ENCODE measurements around the gene LAMC2.
A peak's percentile ranks its signal among the peaks of the same experiment; 100 is the strongest.

Gene LAMC2

GRCh38 chr1:183290628-183291027 lies 104.6 kb downstream of the LAMC2 start:
- no peak overlapping the region for H3K4me3 ChIP-seq (ENCODE audit: low read length)
- H3K4me1 ChIP-seq (ENCODE audit: control insufficient read depth, insufficient read depth, low read length): peaks cover 17% of the 10 kb centered on the region
- no peaks in the 10 kb centered on the region for H3K9me3 ChIP-seq (ENCODE audit: control insufficient read depth, low read length)
- DNase-seq (ENCODE audit: low read depth): no peak
- H3K27me3 ChIP-seq (replicated peaks; ENCODE audit: control insufficient read depth, insufficient read depth, low read length): no peaks in the 10 kb centered on the region
- no peak overlapping the region for H3K9ac ChIP-seq (ENCODE audit: low read length)
- H3K36me3 ChIP-seq (ENCODE audit: control insufficient read depth, insufficient read depth, low read length, severe bottlenecking): no peaks in the 10 kb centered on the region

- H3K9ac ChIP-seq (ENCODE audit: low read length): peak overlapping the region; percentile 31
- no peaks in the 10 kb centered on the region for H3K9me3 ChIP-seq (ENCODE audit: control insufficient read depth, low read length)
- DNase-seq (ENCODE audit: low read depth): no peak
- no peaks in the 10 kb centered on the region for H3K27me3 ChIP-seq (replicated peaks; ENCODE audit: control insufficient read depth, insufficient read depth, low read length)
- H3K4me1 ChIP-seq (ENCODE audit: control insufficient read depth, insufficient read depth, low read length): peaks cover 17% of the 10 kb centered on the region
- H3K4me3 ChIP-seq (ENCODE audit: low read length): no peak overlapping the region
- no peaks in the 10 kb centered on the region for H3K36me3 ChIP-seq (ENCODE audit: control insufficient read depth, insufficient read depth, low read length, severe bottlenecking)
Measured at GRCh38 chr1:183291216-183291762, 105.2 kb downstream of the LAMC2 start.

- no peaks in the 10 kb centered on the region for H3K9me3 ChIP-seq (ENCODE audit: control insufficient read depth, low read length)
- peak; percentile 38 for DNase-seq (ENCODE audit: low read depth)
- H3K4me1 ChIP-seq (ENCODE audit: control insufficient read depth, insufficient read depth, low read length): peaks cover 16% of the 10 kb centered on the region
- H3K27me3 ChIP-seq (replicated peaks; ENCODE audit: control insufficient read depth, insufficient read depth, low read length): no peaks in the 10 kb centered on the region
- no peaks in the 10 kb centered on the region for H3K36me3 ChIP-seq (ENCODE audit: control insufficient read depth, insufficient read depth, low read length, severe bottlenecking)
- H3K9ac ChIP-seq (ENCODE audit: low read length): peak overlapping the region; percentile 31
- no peak overlapping the region for H3K4me3 ChIP-seq (ENCODE audit: low read length)
Measured at GRCh38 chr1:183291802-183292514, 105.9 kb downstream of the LAMC2 start.

DNA sequence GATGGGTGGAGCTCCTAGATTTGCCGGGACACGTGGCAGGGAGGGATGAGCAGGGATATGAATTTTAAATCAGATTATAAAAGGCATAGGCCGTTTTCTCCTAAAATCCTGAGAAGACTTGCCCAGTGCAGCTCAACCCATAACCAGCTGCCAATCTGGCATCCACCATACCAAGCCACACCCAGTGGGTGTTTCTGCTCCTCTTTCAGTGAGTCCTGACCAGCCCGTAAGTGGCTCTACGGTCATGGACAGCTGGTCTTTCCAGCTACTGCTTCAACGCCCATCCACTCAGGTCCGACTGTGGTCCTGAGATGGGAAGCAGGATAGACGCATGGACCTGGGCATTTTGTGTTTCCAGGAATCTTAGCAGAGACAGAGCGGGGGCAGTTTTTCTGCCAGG lies 107.2 kb downstream of the LAMC2 start:
- H3K27me3 ChIP-seq (replicated peaks; ENCODE audit: control insufficient read depth, insufficient read depth, low read length): no peaks in the 10 kb centered on the region
- no peak for DNase-seq (ENCODE audit: low read depth)
- H3K4me1 ChIP-seq (ENCODE audit: control insufficient read depth, insufficient read depth, low read length): peaks cover 7% of the 10 kb centered on the region
- no peak overlapping the region for H3K9ac ChIP-seq (ENCODE audit: low read length)
- no peaks in the 10 kb centered on the region for H3K9me3 ChIP-seq (ENCODE audit: control insufficient read depth, low read length)
- H3K36me3 ChIP-seq (ENCODE audit: control insufficient read depth, insufficient read depth, low read length, severe bottlenecking): no peaks in the 10 kb centered on the region
- H3K4me3 ChIP-seq (ENCODE audit: low read length): no peak overlapping the region

- Histone ChIP-seq H3K9ac (ENCODE audit: low read length) (no peak overlapping the region), H3K36me3 (ENCODE audit: control insufficient read depth, insufficient read depth, low read length, severe bottlenecking) (no peaks in the 10 kb centered on the region), H3K27me3 (replicated peaks; ENCODE audit: control insufficient read depth, insufficient read depth, low read length) (no peaks in the 10 kb centered on the region), H3K9me3 (ENCODE audit: control insufficient read depth, low read length) (no peaks in the 10 kb centered on the region), H3K4me3 (ENCODE audit: low read length) (no peak overlapping the region), H3K4me1 (ENCODE audit: control insufficient read depth, insufficient read depth, low read length) (peaks cover 7% of the 10 kb centered on the region)
- no peak for DNase-seq (ENCODE audit: low read depth)
Measured at GRCh38 chr1:183293876-183294275, 107.8 kb downstream of the LAMC2 start.
